Endodermal cell (in vitro differentiated cells): ENCODE data around the gene CDH2. TPM values are rescaled to one million over a fixed set of nuclear protein-coding genes. Genes with fewer than 3 reads are reported as not detected.

Source experiments
- DNase-seq: peaks from one replicate; pipeline ENCODE4 v3.0.0-alpha.2; 2017
- H3K27ac ChIP-seq: 2 replicates; pipeline ENCODE4 v1.5.1; 2013; ENCODE audit warnings: mild to moderate bottlenecking, low read depth, low read length, moderate library complexity
- H3K27me3 ChIP-seq: 2 replicates; pipeline ENCODE4 v1.6.1; 2013; ENCODE audit warnings: mild to moderate bottlenecking, low read length, moderate library complexity; ENCODE audit not compliant: insufficient read depth, control insufficient read depth, poor library complexity, severe bottlenecking
- H3K36me3 ChIP-seq: 2 replicates; pipeline ENCODE4 v1.7.0; 2013; ENCODE audit warnings: mild to moderate bottlenecking, low read length, moderate library complexity; ENCODE audit not compliant: control insufficient read depth, insufficient read depth
- H3K4me1 ChIP-seq: one replicate; pipeline ENCODE4 v1.7.0; 2013; ENCODE audit warnings: low read length; ENCODE audit not compliant: control insufficient read depth, insufficient read depth
- H3K4me3 ChIP-seq: 2 replicates; pipeline ENCODE4 v1.5.1; 2013; ENCODE audit warnings: mild to moderate bottlenecking, low read length, moderate library complexity
- H3K9ac ChIP-seq: 2 replicates; pipeline ENCODE4 v1.6.1; 2013; ENCODE audit warnings: mild to moderate bottlenecking, low read length, moderate library complexity; ENCODE audit not compliant: poor library complexity, severe bottlenecking; ENCODE audit errors: extremely low read depth
- H3K9me3 ChIP-seq: 2 replicates; pipeline ENCODE4 v1.6.1; 2013; ENCODE audit warnings: mild to moderate bottlenecking, low read length, moderate library complexity; ENCODE audit not compliant: control insufficient read depth
- H3K27ac Mint-ChIP-seq: 2 replicates; pipeline ENCODE4 v1.8.0; 2020; ENCODE audit warnings: mixed read lengths
- H3K27me3 Mint-ChIP-seq: 2 replicates; pipeline ENCODE4 v1.8.0; 2021; ENCODE audit warnings: mild to moderate bottlenecking, mixed read lengths; ENCODE audit not compliant: insufficient read depth
- H3K36me3 Mint-ChIP-seq: 2 replicates; pipeline ENCODE4 v1.8.0; 2020; ENCODE audit warnings: low read depth, mixed read lengths
- H3K4me1 Mint-ChIP-seq: 2 replicates; pipeline ENCODE4 v1.8.0; 2020; ENCODE audit warnings: mixed read lengths
- H3K4me3 Mint-ChIP-seq: 2 replicates; pipeline ENCODE4 v1.8.0; 2020; ENCODE audit warnings: mild to moderate bottlenecking, moderate library complexity, mixed read lengths
- H3K9me3 Mint-ChIP-seq: 2 replicates; pipeline ENCODE4 v1.8.0; 2020; ENCODE audit warnings: mild to moderate bottlenecking, mixed read lengths
- WGBS, 2 experiments: methylation state at CpG; one replicate each; pipeline versions ENCODE4 v1.1.5 to v1.1.7; 2013; ENCODE audit warnings: missing lambda C conversion rate in 2 of 2, mixed read lengths in 1 of 2; ENCODE audit not compliant: insufficient coverage in 1 of 2, insufficient read length in 1 of 2; 5-methylcytosine and 5-hydroxymethylcytosine counted together
- total RNA-seq, 2 donors: library from RNA; stranded (reverse); fragmentation: NEBNext Ultra II Directional in 1 of 2; extraction: Animal tissue kit (Norgen Biotek cat#: 25700) in 1 of 2; gene quantifications; 2 replicates in 1 of 2; 3 replicates in 1 of 2; pipeline ENCODE4 v1.2.1, GENCODE V29; 2021
- TF ChIP-seq, protein P1 (sequence below): fragments of 200-600 bp; sonication (generic); conservative IDR thresholded peaks from 2 replicates; pipeline ENCODE4 v1.5.0; 2021; ENCODE audit warnings: antibody characterized with exemption, mild to moderate bottlenecking

CDH2 gene
- total RNA-seq, 2 donors from 2014 or later, result 486 to 572 TPM

DNA sequence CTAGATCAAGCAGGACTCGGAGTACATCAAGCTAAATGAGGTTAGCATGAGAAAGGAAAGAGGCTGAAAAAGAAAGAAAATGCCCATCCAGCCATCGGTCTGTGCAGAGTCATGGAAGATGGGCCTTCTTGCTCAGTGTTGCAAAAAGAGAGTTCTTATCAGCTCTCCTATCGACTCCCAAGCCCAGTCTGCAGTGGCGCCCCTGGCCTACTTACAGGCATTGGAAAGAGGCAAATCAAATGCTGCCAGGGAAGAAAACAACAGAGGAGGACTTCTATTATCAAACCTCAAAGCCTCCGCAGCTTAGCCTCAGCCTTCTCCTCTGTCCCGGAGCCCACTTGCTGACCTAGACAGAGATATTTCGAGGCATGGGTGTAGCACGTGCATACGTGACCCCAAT is 66.0 kb downstream of the CDH2 start:
- peak overlapping the region; percentile 36 for H3K4me3 Mint-ChIP-seq
- Histone ChIP-seq H3K4me3 (peak overlapping the region; percentile 60), H3K4me1 (peaks cover 51% of the 10 kb centered on the region), H3K9ac (no peak overlapping the region), H3K36me3 (peaks cover 57% of the 10 kb centered on the region), H3K27me3 (no peaks in the 10 kb centered on the region), H3K9me3 (no peaks in the 10 kb centered on the region), H3K27ac (peak overlapping the region; percentile 27)
- H3K27ac Mint-ChIP-seq, result peak overlapping the region; percentile 77
- 84 to 85% methylated on average over 7 to 9 of the region's 9 CpGs for WGBS, 2 experiments
- no peaks in the 10 kb centered on the region for H3K9me3 Mint-ChIP-seq
- H3K27me3 Mint-ChIP-seq, result no peaks in the 10 kb centered on the region
- H3K36me3 Mint-ChIP-seq, result peaks cover 22% of the 10 kb centered on the region
- peaks cover 86% of the 10 kb centered on the region for H3K4me1 Mint-ChIP-seq
- TF ChIP-seq, protein P1, sequence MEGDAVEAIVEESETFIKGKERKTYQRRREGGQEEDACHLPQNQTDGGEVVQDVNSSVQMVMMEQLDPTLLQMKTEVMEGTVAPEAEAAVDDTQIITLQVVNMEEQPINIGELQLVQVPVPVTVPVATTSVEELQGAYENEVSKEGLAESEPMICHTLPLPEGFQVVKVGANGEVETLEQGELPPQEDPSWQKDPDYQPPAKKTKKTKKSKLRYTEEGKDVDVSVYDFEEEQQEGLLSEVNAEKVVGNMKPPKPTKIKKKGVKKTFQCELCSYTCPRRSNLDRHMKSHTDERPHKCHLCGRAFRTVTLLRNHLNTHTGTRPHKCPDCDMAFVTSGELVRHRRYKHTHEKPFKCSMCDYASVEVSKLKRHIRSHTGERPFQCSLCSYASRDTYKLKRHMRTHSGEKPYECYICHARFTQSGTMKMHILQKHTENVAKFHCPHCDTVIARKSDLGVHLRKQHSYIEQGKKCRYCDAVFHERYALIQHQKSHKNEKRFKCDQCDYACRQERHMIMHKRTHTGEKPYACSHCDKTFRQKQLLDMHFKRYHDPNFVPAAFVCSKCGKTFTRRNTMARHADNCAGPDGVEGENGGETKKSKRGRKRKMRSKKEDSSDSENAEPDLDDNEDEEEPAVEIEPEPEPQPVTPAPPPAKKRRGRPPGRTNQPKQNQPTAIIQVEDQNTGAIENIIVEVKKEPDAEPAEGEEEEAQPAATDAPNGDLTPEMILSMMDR, result no peak
- DNase-seq, result no peak

- DNase-seq, result no peak
- Histone ChIP-seq H3K4me1 (peaks cover 45% of the 10 kb centered on the region), H3K9me3 (no peaks in the 10 kb centered on the region), H3K4me3 (peak overlapping the region; percentile 57), H3K36me3 (peaks cover 60% of the 10 kb centered on the region), H3K27ac (peak overlapping the region; percentile 46), H3K9ac (no peak overlapping the region), H3K27me3 (no peaks in the 10 kb centered on the region)
- peak overlapping the region; percentile 10 for H3K4me3 Mint-ChIP-seq
- WGBS, 2 experiments, result 73 to 82% methylated on average over 4 to 5 of the region's 5 CpGs
- no peaks in the 10 kb centered on the region for H3K9me3 Mint-ChIP-seq
- peaks cover 77% of the 10 kb centered on the region for H3K4me1 Mint-ChIP-seq
- no peaks in the 10 kb centered on the region for H3K27me3 Mint-ChIP-seq
- H3K27ac Mint-ChIP-seq, result peak overlapping the region; percentile 80
- TF ChIP-seq, protein P1, result no peak
- peaks cover 22% of the 10 kb centered on the region for H3K36me3 Mint-ChIP-seq
Observed at GRCh38 chr18:28109781-28110560, 67.0 kb downstream of the CDH2 start.

GRCh38 chr18:28108814-28109213 is 68.1 kb downstream of the CDH2 start:
- H3K36me3 ChIP-seq, result peaks cover 61% of the 10 kb centered on the region
- Mint-ChIP-seq H3K9me3 (no peaks in the 10 kb centered on the region), H3K4me1 (peaks cover 67% of the 10 kb centered on the region), H3K36me3 (peaks cover 27% of the 10 kb centered on the region), H3K4me3 (peak overlapping the region; percentile 18), H3K27me3 (no peaks in the 10 kb centered on the region), H3K27ac (peak overlapping the region; percentile 80)
- H3K27ac ChIP-seq, result no peak overlapping the region
- TF ChIP-seq, protein P1, result peak; percentile 27
- DNase-seq, result no peak
- H3K27me3 ChIP-seq, result no peaks in the 10 kb centered on the region
- 60 to 73% methylated on average over 1 to 2 of the region's 3 CpGs for WGBS, 2 experiments
- H3K9me3 ChIP-seq, result no peaks in the 10 kb centered on the region
- peak overlapping the region; percentile 57 for H3K4me3 ChIP-seq
- H3K4me1 ChIP-seq, result peaks cover 36% of the 10 kb centered on the region
- no peak overlapping the region for H3K9ac ChIP-seq
